GM23338 (cell line): ENCODE results near the gene ZBTB20. TPM values are rescaled to one million over a fixed set of nuclear protein-coding genes. Genes with fewer than 3 reads are reported as not detected.

Source experiments
- ATAC-seq: fragments of 200-7000 bp; cut with Tn5 transposase; 3 replicates; pipeline ENCODE4 v1.9.1; 2020
- DNase-seq: peaks from one replicate; pipeline ENCODE4 v3.0.0-alpha.2; 2015; ENCODE audit warnings: low spot score
- H2AFZ ChIP-seq: fragments of 200-600 bp; sonication (generic); 2 replicates; pipeline ENCODE4 v1.8.0; 2016; ENCODE audit warnings: antibody characterized with exemption, mild to moderate bottlenecking, moderate library complexity
- H3F3A ChIP-seq: fragments of 200-600 bp; sonication (generic); replicated peaks from 2 replicates; pipeline ENCODE4 v1.8.0; 2017; ENCODE audit warnings: antibody characterized with exemption, mixed run types, low read depth
- H3K27ac ChIP-seq: fragments of 200-600 bp; sonication (generic); 2 replicates; pipeline ENCODE4 v1.6.1; 2016; ENCODE audit warnings: low read depth
- H3K27me3 ChIP-seq: fragments of 200-600 bp; sonication (generic); 2 replicates; pipeline ENCODE4 v1.8.0; 2016; ENCODE audit warnings: mild to moderate bottlenecking, mixed run types, moderate library complexity; ENCODE audit not compliant: insufficient read depth
- H3K36me3 ChIP-seq: fragments of 200-600 bp; sonication (generic); 2 replicates; pipeline ENCODE4 v1.8.0; 2016; ENCODE audit warnings: mild to moderate bottlenecking; ENCODE audit not compliant: insufficient read depth
- H3K4me1 ChIP-seq: fragments of 200-600 bp; sonication (generic); 2 replicates; pipeline ENCODE4 v1.8.0; 2016; ENCODE audit warnings: mild to moderate bottlenecking, moderate library complexity; ENCODE audit not compliant: insufficient read depth
- H3K4me2 ChIP-seq: fragments of 200-600 bp; sonication (generic); 2 replicates; pipeline ENCODE4 v1.7.1; 2017; ENCODE audit warnings: mixed run types
- H3K4me3 ChIP-seq: fragments of 200-600 bp; sonication (generic); 2 replicates; pipeline ENCODE4 v1.6.1; 2016; ENCODE audit warnings: mixed run types
- H3K79me2 ChIP-seq: fragments of 200-600 bp; sonication (generic); replicated peaks from 2 replicates; pipeline ENCODE4 v1.8.0; 2017; ENCODE audit warnings: mild to moderate bottlenecking; ENCODE audit not compliant: insufficient read depth
- H3K9me2 ChIP-seq: fragments of 200-600 bp; sonication (generic); 2 replicates; pipeline ENCODE4 v1.8.0; 2017; ENCODE audit not compliant: insufficient read depth
- H4K20me1 ChIP-seq: fragments of 200-600 bp; sonication (generic); replicated peaks from 2 replicates; pipeline ENCODE4 v1.8.0; 2017; ENCODE audit warnings: mild to moderate bottlenecking; ENCODE audit not compliant: insufficient read depth
- H3K27ac Mint-ChIP-seq: 2 replicates; pipeline ENCODE4 v1.8.0; 2020; ENCODE audit warnings: inconsistent platforms, mild to moderate bottlenecking, moderate library complexity, mixed read lengths
- H3K27me3 Mint-ChIP-seq: 3 replicates; pipeline ENCODE4 v1.8.0; 2022; ENCODE audit warnings: low read depth, mild to moderate bottlenecking, moderate library complexity, mixed read lengths, inconsistent platforms; ENCODE audit not compliant: insufficient read depth, poor library complexity
- H3K36me3 Mint-ChIP-seq: 3 replicates; pipeline ENCODE4 v1.8.0; 2021; ENCODE audit warnings: low read depth, mild to moderate bottlenecking, inconsistent platforms, moderate library complexity, mixed read lengths
- H3K4me1 Mint-ChIP-seq: 3 replicates; pipeline ENCODE4 v1.8.0; 2020; ENCODE audit warnings: mild to moderate bottlenecking, inconsistent platforms, mixed read lengths
- H3K4me3 Mint-ChIP-seq: 3 replicates; pipeline ENCODE4 v1.8.0; 2021; ENCODE audit warnings: moderate library complexity, mild to moderate bottlenecking, inconsistent platforms, mixed read lengths
- H3K9me3 Mint-ChIP-seq: 3 replicates; pipeline ENCODE4 v1.8.0; 2020; ENCODE audit warnings: moderate library complexity, mild to moderate bottlenecking, inconsistent platforms, mixed read lengths
- CREB1 ChIP-seq: fragments of 250-450 bp; sonication (Bioruptor Pico); IDR thresholded peaks from 2 replicates; pipeline ENCODE4 v1.5.0; 2020; ENCODE audit warnings: low read depth, mild to moderate bottlenecking, moderate library complexity
- NANOG ChIP-seq: IDR thresholded peaks from 2 replicates; pipeline ENCODE4 v1.6.1; 2016; ENCODE audit warnings: antibody characterized with exemption, borderline replicate concordance
- POLR2AphosphoS5 ChIP-seq: IDR thresholded peaks from 2 replicates; pipeline ENCODE4 v1.6.1; 2016; ENCODE audit warnings: antibody characterized with exemption, low read depth
- STAT1 ChIP-seq: IDR thresholded peaks from one replicate; pipeline ENCODE4 v1.6.1; 2016; ENCODE audit warnings: antibody characterized with exemption; ENCODE audit not compliant: unreplicated experiment
- ZNF114 ChIP-seq: fragments of 250-450 bp; sonication (Bioruptor Pico); IDR thresholded peaks from 2 replicates; pipeline ENCODE4 v1.5.0; 2020; ENCODE audit warnings: mild to moderate bottlenecking, moderate library complexity
- ZNF331 ChIP-seq: fragments of 250-450 bp; sonication (Bioruptor Pico); IDR thresholded peaks from 2 replicates; pipeline ENCODE4 v1.5.0; 2020; ENCODE audit warnings: low read depth, mild to moderate bottlenecking, moderate library complexity
- polyA plus RNA-seq: library from polyadenylated mRNA; unstranded; fragments of >200 nt; fragmentation: Nextera tagmentation; extraction: Ambion mirVana; gene quantifications from 2 replicates; pipeline ENCODE4 v1.2.1, GENCODE V29; 2016
- total RNA-seq: library from RNA; depleted of rRNA; stranded (reverse); fragments of >200 nt; shearing (Covaris generic); gene quantifications from 2 replicates; pipeline ENCODE4 v1.2.3, GENCODE V29; 2014
- TF ChIP-seq, protein P1 (sequence below), 2 experiments: fragments of 200-600 bp in 1 of 2; sonication (generic) in 1 of 2; conservative IDR thresholded peaks; 2 replicates each; pipeline versions ENCODE4 v1.5.1 to v1.6.1; 2016 to 2017; ENCODE audit warnings: antibody characterized with exemption in 2 of 2, low read depth in 2 of 2, mild to moderate bottlenecking in 2 of 2, moderate library complexity in 1 of 2
- TF ChIP-seq, protein P2 (sequence below): IDR thresholded peaks from one replicate; pipeline ENCODE4 v1.6.1; 2018; ENCODE audit warnings: antibody characterized with exemption; ENCODE audit not compliant: unreplicated experiment
- TF ChIP-seq, protein P3 (sequence below): IDR thresholded peaks from 2 replicates; pipeline ENCODE4 v1.6.1; 2016; ENCODE audit warnings: antibody characterized with exemption
- TF ChIP-seq, protein P4 (sequence below): fragments of 250-450 bp; sonication (Bioruptor Pico); IDR thresholded peaks from 2 replicates; pipeline ENCODE4 v1.5.0; 2020; ENCODE audit warnings: mild to moderate bottlenecking, moderate library complexity

ZBTB20 gene
- total and polyA plus RNA-seq, 2 experiments from 2014 or later: 2.0 to 3.3 TPM

DNA sequence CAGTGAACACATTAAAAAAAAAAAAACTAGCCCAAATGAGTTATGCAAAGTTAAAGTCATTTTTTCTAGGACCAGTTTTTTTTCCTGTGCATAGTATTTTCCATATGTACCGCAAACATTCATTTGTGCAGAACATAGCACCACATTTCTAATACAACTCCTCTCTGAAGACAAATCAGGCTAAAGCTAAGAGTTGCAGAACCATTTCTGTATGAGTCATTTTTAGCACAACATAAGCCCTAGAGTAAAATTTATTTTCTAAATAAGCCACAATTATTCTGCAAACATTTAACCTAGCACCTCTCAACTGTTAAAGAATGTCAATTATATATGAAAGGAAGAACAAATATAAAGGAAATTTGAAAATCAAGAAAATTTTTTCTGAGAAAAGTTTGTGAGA, 477.5 kb downstream of the ZBTB20 start:
- peaks cover 30% of the 10 kb centered on the region for H3K4me1 Mint-ChIP-seq

More for the DNA sequence above, 477.5 kb downstream of the ZBTB20 start:
- Mint-ChIP-seq H3K36me3 (no peaks in the 10 kb centered on the region), H3K27me3 (no peaks in the 10 kb centered on the region), H3K9me3 (no peaks in the 10 kb centered on the region), H3K27ac (no peak overlapping the region), H3K4me3 (no peak overlapping the region)
- no peak overlapping the region for H3K4me3 ChIP-seq
- H4K20me1 ChIP-seq: no peaks in the 10 kb centered on the region
- no peak overlapping the region for H3K27ac ChIP-seq
- no peak overlapping the region for H2AFZ ChIP-seq
- ATAC-seq (no peak), DNase-seq (no peak)
- no peaks in the 10 kb centered on the region for H3K9me2 ChIP-seq
- H3K4me1 ChIP-seq: peaks cover 22% of the 10 kb centered on the region
- no peaks in the 10 kb centered on the region for H3K36me3 ChIP-seq
- no peak overlapping the region for H3K4me2 ChIP-seq
- no peaks in the 10 kb centered on the region for H3K79me2 ChIP-seq
- H3F3A ChIP-seq: no peaks in the 10 kb centered on the region
- TF ChIP-seq ZNF331: no peak
- TF ChIP-seq, protein P1, sequence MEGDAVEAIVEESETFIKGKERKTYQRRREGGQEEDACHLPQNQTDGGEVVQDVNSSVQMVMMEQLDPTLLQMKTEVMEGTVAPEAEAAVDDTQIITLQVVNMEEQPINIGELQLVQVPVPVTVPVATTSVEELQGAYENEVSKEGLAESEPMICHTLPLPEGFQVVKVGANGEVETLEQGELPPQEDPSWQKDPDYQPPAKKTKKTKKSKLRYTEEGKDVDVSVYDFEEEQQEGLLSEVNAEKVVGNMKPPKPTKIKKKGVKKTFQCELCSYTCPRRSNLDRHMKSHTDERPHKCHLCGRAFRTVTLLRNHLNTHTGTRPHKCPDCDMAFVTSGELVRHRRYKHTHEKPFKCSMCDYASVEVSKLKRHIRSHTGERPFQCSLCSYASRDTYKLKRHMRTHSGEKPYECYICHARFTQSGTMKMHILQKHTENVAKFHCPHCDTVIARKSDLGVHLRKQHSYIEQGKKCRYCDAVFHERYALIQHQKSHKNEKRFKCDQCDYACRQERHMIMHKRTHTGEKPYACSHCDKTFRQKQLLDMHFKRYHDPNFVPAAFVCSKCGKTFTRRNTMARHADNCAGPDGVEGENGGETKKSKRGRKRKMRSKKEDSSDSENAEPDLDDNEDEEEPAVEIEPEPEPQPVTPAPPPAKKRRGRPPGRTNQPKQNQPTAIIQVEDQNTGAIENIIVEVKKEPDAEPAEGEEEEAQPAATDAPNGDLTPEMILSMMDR (conservative IDR thresholded peaks at IDR 0.05; ENCODE audit: low read depth in 2 of 2): no peak
- TF ChIP-seq, protein P2, sequence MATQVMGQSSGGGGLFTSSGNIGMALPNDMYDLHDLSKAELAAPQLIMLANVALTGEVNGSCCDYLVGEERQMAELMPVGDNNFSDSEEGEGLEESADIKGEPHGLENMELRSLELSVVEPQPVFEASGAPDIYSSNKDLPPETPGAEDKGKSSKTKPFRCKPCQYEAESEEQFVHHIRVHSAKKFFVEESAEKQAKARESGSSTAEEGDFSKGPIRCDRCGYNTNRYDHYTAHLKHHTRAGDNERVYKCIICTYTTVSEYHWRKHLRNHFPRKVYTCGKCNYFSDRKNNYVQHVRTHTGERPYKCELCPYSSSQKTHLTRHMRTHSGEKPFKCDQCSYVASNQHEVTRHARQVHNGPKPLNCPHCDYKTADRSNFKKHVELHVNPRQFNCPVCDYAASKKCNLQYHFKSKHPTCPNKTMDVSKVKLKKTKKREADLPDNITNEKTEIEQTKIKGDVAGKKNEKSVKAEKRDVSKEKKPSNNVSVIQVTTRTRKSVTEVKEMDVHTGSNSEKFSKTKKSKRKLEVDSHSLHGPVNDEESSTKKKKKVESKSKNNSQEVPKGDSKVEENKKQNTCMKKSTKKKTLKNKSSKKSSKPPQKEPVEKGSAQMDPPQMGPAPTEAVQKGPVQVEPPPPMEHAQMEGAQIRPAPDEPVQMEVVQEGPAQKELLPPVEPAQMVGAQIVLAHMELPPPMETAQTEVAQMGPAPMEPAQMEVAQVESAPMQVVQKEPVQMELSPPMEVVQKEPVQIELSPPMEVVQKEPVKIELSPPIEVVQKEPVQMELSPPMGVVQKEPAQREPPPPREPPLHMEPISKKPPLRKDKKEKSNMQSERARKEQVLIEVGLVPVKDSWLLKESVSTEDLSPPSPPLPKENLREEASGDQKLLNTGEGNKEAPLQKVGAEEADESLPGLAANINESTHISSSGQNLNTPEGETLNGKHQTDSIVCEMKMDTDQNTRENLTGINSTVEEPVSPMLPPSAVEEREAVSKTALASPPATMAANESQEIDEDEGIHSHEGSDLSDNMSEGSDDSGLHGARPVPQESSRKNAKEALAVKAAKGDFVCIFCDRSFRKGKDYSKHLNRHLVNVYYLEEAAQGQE: no peak
- TF ChIP-seq ZNF114 (CRISPR knock-in tag): no peak
- TF ChIP-seq, protein P3, sequence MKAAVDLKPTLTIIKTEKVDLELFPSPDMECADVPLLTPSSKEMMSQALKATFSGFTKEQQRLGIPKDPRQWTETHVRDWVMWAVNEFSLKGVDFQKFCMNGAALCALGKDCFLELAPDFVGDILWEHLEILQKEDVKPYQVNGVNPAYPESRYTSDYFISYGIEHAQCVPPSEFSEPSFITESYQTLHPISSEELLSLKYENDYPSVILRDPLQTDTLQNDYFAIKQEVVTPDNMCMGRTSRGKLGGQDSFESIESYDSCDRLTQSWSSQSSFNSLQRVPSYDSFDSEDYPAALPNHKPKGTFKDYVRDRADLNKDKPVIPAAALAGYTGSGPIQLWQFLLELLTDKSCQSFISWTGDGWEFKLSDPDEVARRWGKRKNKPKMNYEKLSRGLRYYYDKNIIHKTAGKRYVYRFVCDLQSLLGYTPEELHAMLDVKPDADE: no peak
- no peak for TF ChIP-seq STAT1
- no peak for TF ChIP-seq POLR2AphosphoS5
- TF ChIP-seq, protein P4, sequence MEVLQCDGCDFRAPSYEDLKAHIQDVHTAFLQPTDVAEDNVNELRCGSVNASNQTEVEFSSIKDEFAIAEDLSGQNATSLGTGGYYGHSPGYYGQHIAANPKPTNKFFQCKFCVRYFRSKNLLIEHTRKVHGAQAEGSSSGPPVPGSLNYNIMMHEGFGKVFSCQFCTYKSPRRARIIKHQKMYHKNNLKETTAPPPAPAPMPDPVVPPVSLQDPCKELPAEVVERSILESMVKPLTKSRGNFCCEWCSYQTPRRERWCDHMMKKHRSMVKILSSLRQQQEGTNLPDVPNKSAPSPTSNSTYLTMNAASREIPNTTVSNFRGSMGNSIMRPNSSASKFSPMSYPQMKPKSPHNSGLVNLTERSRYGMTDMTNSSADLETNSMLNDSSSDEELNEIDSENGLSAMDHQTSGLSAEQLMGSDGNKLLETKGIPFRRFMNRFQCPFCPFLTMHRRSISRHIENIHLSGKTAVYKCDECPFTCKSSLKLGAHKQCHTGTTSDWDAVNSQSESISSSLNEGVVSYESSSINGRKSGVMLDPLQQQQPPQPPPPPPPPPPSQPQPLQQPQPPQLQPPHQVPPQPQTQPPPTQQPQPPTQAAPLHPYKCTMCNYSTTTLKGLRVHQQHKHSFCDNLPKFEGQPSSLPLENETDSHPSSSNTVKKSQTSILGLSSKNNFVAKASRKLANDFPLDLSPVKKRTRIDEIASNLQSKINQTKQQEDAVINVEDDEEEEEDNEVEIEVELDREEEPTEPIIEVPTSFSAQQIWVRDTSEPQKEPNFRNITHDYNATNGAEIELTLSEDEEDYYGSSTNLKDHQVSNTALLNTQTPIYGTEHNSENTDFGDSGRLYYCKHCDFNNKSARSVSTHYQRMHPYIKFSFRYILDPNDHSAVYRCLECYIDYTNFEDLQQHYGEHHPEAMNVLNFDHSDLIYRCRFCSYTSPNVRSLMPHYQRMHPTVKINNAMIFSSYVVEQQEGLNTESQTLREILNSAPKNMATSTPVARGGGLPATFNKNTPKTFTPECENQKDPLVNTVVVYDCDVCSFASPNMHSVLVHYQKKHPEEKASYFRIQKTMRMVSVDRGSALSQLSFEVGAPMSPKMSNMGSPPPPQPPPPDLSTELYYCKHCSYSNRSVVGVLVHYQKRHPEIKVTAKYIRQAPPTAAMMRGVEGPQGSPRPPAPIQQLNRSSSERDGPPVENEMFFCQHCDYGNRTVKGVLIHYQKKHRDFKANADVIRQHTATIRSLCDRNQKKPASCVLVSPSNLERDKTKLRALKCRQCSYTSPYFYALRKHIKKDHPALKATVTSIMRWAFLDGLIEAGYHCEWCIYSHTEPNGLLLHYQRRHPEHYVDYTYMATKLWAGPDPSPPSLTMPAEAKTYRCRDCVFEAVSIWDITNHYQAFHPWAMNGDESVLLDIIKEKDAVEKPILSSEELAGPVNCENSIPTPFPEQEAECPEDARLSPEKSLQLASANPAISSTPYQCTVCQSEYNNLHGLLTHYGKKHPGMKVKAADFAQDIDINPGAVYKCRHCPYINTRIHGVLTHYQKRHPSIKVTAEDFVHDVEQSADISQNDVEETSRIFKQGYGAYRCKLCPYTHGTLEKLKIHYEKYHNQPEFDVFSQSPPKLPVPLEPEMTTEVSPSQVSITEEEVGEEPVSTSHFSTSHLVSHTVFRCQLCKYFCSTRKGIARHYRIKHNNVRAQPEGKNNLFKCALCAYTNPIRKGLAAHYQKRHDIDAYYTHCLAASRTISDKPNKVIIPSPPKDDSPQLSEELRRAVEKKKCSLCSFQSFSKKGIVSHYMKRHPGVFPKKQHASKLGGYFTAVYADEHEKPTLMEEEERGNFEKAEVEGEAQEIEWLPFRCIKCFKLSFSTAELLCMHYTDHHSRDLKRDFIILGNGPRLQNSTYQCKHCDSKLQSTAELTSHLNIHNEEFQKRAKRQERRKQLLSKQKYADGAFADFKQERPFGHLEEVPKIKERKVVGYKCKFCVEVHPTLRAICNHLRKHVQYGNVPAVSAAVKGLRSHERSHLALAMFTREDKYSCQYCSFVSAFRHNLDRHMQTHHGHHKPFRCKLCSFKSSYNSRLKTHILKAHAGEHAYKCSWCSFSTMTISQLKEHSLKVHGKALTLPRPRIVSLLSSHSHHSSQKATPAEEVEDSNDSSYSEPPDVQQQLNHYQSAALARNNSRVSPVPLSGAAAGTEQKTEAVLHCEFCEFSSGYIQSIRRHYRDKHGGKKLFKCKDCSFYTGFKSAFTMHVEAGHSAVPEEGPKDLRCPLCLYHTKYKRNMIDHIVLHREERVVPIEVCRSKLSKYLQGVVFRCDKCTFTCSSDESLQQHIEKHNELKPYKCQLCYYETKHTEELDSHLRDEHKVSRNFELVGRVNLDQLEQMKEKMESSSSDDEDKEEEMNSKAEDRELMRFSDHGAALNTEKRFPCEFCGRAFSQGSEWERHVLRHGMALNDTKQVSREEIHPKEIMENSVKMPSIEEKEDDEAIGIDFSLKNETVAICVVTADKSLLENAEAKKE (CRISPR knock-in tag): no peak
- TF ChIP-seq NANOG: no peak
- TF ChIP-seq CREB1 (CRISPR knock-in tag): no peak
- no peaks in the 10 kb centered on the region for H3K27me3 ChIP-seq
